ENCODE measurements around the gene SPATA46.

The SPATA46 gene

GRCh38 chr1:162343470-162343869, 33.2 kb downstream of the SPATA46 start:
- Histone ChIP-seq H3K27ac (no peak overlapping the region), H3K4me3 (no peak overlapping the region)
- no peak for TF ChIP-seq CTCF (IDR thresholded peaks at IDR 0.05)
- DNase-seq (ENCODE audit: low spot score) = no peak

- TF ChIP-seq CTCF (IDR thresholded peaks at IDR 0.05) = no peak
- Histone ChIP-seq H3K27ac (no peak overlapping the region), H3K4me3 (no peak overlapping the region)
- DNase-seq (ENCODE audit: low spot score) = no peak
These were observed 34.1 kb downstream of the SPATA46 start for GRCh38 chr1:162342452-162342983.

GRCh38 chr1:162336621-162337285, 39.9 kb downstream of the SPATA46 start:
- no peak overlapping the region for H3K4me3 ChIP-seq
- no peak for TF ChIP-seq CTCF (IDR thresholded peaks at IDR 0.05)
- no peak overlapping the region for H3K27ac ChIP-seq
- no peak for DNase-seq (ENCODE audit: low spot score)

- no peak overlapping the region for H3K4me3 ChIP-seq
- H3K27ac ChIP-seq = no peak overlapping the region
- no peak for DNase-seq (ENCODE audit: low spot score)
- TF ChIP-seq CTCF (IDR thresholded peaks at IDR 0.05) = no peak
These were observed 41.5 kb downstream of the SPATA46 start for GRCh38 chr1:162335126-162335525.

GRCh38 chr1:162333991-162334390, 42.7 kb downstream of the SPATA46 start:
- H3K27ac ChIP-seq = no peak overlapping the region
- DNase-seq (ENCODE audit: low spot score) = no peak
- no peak for TF ChIP-seq CTCF (IDR thresholded peaks at IDR 0.05)
- H3K4me3 ChIP-seq = no peak overlapping the region

- Histone ChIP-seq H3K27ac (no peak overlapping the region), H3K4me3 (no peak overlapping the region)
- no peak for TF ChIP-seq CTCF (IDR thresholded peaks at IDR 0.05)
- DNase-seq (ENCODE audit: low spot score) = no peak
These were observed 46.8 kb downstream of the SPATA46 start for GRCh38 chr1:162329826-162330225.

GRCh38 chr1:162328512-162328911, 48.1 kb downstream of the SPATA46 start:
- DNase-seq (ENCODE audit: low spot score) = no peak
- no peak overlapping the region for H3K4me3 ChIP-seq
- no peak for TF ChIP-seq CTCF (IDR thresholded peaks at IDR 0.05)
- no peak overlapping the region for H3K27ac ChIP-seq

All from coronary artery (tissue), 2 donors.